Measurements from ENCODE around the gene WNT5B.

The WNT5B gene

DNA sequence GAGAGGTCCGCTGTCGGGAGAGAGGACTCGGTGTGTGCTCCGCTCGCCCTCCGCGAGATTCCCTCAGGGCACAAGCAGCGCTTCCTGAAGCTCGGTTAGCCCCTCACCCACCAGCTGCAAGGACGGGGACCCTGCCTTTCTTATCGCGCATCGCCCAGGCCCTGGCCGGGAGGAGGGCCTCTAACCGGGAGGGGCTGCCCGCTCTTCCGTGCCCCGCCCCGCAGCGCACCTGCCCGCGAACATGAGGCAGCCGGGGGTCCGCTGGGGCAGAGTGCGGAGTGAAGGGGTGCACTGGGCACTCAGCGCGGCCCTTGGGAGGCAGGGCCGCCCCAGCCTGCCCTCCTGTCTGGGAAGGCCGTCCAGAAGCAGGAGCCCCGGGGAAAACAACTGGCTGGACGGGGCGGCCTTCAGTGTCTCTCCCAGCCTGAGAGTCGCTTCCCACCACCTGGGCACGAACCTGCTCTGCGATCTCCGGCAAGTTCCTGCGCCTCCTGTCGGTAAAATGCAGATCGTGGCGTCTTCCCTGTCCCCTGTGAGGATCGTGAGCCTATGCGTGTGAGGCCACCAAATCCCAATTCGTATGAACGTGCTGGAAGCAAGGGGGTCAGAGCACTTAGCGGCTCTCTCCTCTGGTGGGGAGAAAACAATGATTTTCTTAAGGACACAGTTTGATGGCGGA lies 33.9 kb downstream of the WNT5B start:
- no peak for TF ChIP-seq GATA3 (IDR thresholded peaks at IDR 0.05; ENCODE audit: low read depth, low read length)

DNA sequence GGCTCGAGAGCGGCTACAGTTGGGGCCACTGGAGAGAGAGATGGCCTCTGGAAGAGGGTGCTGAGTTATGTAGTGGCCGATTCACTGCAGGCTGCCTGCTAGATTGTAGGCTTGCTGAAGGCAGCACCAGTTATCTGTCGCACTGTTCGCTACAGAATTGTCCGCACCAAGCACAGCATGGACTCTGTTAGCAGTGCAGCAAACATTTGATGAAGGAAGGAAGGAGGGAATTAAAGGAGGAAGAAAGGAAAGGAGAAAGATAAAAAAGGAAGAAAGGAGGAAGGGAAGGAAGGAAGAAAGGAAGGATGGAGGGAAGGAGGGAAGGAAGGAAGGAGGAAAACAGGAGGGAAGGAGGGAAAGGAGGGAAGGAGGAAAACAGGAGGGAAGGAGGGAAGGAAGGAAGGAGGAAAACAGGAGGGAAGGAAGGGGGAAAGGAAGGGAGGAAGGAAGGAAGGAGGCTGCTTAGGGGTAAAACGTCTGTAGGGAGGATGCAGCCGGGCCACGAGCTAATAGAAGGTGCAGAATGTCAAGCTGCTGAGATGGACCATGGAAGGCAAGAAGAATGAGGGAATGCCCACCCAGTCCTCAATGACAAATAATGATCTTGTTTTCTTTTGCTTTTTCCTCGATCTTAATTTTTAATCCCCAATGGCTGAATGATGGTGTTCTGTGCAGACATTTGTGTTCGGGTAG lies 34.6 kb downstream of the WNT5B start:
- TF ChIP-seq GATA3 (IDR thresholded peaks at IDR 0.05; ENCODE audit: low read depth, low read length), result no peak
- TF ChIP-seq GATA2 (IDR thresholded peaks at IDR 0.05; ENCODE audit: low read depth, low read length), result no peak

DNA sequence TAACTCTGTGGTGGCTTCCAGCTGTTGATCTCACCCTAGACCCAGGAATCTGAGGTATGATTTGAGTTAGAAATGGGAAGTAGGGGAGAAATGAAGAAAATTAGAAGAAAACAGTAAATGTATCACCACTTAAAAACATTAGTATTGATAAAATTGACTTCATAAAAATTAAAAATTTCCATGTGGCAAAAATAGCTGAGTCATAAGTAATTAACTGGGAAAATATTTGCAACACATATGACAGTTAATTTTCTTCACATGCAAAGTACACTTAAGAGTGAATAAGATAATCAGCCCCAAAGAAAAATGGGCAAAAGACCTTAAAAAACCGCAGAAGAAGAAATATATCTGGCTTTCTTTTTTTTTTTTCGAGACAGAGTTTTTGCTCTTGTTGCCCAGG lies 36.3 kb downstream of the WNT5B start:
- TF ChIP-seq GATA3 (IDR thresholded peaks at IDR 0.05; ENCODE audit: low read depth, low read length) (no peak), GATA2 (IDR thresholded peaks at IDR 0.05; ENCODE audit: low read depth, low read length) (no peak)

DNA sequence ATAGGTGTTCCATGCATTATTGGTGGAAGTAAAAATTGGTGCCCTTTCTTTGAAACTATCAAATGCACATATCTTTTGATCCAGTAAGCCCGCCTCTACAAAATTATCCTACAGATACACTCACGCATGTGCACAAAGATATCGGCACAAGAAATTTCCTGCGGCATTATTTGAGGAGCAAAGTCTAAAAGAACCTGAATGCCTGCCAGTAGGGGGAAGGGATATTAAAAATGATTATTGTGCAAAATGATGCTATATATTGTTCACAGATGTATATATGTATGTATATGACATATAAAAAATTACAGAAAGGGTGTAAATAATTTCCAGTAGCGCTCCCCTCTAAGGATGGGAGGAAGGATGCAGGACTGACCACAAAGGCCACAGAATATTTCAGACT lies 37.2 kb downstream of the WNT5B start:
- TF ChIP-seq GATA3 (IDR thresholded peaks at IDR 0.05; ENCODE audit: low read depth, low read length) (no peak), GATA2 (IDR thresholded peaks at IDR 0.05; ENCODE audit: low read depth, low read length) (no peak)

DNA sequence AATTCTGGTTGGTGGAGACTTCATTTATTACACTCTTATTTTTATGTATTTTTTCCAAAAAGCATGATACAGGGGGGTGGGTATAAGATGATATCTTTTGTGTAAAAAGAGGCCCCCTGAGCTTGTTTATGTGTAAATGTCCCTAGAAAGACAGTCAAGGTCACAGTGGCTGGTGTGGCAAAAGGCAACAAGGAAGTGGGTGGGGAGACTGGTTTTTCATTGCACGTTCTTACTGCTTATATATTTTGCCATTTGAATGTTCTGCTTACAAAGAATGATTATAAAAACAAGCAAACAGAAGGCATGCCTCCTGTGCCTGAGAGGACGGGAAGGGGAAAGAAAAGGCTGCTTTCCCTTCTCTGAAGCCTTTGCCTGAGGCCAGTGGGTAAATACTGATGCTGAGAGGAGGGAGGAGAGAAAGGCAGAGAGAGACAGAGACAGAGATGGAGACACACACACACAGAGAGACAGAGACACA lies 37.7 kb downstream of the WNT5B start:
- TF ChIP-seq GATA3 (IDR thresholded peaks at IDR 0.05; ENCODE audit: low read depth, low read length) (no peak), GATA2 (IDR thresholded peaks at IDR 0.05; ENCODE audit: low read depth, low read length) (no peak)

DNA sequence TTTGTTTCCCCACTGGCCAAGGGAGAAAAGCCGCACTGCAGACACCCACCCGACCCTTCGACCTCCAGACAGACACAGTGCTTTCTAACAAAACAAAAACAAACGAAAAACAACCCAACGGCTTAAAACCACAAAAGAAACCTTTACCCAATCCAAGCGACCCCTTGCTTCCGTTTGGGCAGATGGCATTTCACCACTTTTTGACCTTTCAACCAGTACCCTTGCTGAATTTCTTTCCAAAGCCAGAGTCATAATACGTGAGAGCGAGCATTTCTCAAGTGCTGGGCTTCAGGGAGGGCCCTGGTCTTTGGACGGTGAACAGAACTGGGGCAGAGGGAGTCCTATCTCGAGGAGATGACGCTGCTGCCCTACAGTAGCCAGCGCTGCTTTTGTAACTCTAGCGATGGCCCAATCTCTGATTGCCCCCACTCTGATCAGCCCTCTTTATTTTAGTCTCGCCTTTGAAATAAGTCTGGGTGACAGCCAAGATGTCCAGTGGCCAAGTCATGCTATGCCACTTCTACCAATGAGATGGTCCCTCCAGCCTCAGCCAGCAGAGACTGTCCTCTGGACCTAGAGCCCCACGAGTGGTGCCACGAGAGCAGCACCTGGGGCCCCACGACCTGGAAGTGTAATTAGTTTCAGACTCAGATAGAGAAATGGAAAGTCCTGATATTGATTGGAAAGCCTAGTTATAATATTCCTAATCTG lies 40.0 kb downstream of the WNT5B start:
- TF ChIP-seq GATA3 (IDR thresholded peaks at IDR 0.05; ENCODE audit: low read depth, low read length), result no peak
- no peak for TF ChIP-seq GATA2 (IDR thresholded peaks at IDR 0.05; ENCODE audit: low read depth, low read length)

DNA sequence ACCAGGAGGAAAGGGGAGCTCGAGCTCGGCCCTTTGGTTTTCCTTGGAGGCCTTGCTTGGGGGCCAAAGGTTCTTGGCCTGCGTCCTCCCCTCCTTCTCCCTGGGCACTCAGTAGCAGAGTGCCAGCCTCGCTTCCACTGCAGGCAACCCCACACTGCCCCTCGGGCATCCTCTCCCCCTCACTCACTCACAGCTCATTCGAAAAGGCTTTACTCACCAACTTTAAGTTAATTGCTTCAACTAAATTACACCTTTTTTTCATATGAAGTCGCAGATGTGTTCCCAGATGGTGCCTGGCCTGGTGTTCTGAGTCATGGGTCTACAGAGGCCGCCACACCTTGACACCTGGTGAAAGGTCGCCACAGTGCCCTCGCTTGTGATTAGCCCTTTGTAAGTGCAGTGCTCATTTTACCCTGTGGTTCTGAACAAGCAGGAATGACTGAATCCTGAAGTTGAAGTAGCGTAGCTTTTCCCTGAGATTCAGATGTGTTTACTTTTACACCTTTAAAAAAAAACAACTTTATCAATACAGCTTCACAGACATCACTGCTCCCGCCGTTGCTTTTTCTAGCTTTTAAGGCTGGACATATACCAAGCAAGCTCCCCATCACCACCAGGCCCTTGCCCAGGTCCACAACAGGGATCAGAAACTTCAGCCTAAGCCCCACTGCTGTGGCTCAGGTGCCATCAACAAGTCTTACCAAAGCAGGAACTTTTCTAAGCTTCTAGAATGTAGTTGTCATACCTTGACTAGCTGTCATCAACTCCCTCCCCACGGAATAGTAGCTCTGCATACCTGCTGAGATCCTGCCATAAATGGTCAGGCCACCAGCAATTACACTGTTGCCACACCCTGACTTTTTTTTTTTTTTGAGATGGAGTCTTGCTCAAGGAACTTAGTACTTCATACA lies 41.6 kb downstream of the WNT5B start:
- TF ChIP-seq GATA2 (IDR thresholded peaks at IDR 0.05; ENCODE audit: low read depth, low read length), result no peak
- no peak for TF ChIP-seq GATA3 (IDR thresholded peaks at IDR 0.05; ENCODE audit: low read depth, low read length)

DNA sequence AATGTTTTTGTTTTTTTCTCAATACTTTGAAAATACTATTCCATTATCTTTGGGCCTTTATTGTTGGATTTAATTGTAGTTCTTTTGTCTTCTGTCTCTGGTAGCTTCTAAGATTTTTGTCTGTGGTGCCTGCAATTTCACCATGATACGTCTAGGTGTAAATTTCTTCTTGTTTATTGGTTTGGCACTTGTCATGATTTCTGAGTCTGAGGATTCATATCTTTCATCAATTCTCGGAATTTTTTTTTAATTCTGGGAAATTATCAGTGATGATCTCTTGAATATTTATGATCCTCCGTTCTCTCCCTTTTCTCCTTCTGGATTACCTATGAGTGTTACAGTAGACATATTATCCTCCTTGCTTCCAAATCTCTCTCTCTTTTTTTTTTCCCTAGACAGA lies 47.0 kb downstream of the WNT5B start:
- no peak for TF ChIP-seq GATA3 (IDR thresholded peaks at IDR 0.05; ENCODE audit: low read depth, low read length)
- TF ChIP-seq GATA2 (IDR thresholded peaks at IDR 0.05; ENCODE audit: low read depth, low read length), result no peak

DNA sequence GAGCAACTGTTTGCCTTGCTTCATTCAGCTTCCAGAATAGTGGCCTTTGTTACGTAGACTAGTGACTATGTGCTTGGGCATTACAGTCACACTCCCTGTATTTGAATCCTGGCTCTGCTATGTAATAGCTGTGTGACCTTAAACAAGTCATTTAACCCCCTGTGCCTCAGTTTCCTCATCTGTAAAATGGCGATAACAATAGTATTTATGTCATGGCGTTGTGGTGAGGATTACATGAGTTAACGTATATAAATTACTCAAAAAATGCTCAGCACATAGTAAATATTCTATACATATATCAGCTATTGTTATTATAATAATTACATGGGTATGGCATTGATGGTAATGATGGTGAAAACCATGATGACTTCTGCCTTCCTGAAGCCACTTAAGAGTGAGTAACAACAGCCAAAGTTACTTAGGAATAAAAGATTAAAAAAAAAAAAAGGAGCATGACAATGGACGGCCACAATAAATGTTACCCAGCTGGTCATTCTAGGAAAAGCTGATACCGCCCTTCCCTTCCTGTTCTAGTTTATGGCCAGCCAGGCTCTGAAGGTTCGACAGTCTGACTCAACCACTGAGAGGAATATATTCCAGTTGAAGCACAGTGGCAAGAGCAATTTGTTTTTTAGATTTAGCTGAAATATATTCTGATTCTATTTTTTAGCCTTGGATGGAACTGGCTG lies 51.9 kb downstream of the WNT5B start:
- TF ChIP-seq GATA2 (IDR thresholded peaks at IDR 0.05; ENCODE audit: low read depth, low read length), result no peak
- no peak for TF ChIP-seq GATA3 (IDR thresholded peaks at IDR 0.05; ENCODE audit: low read depth, low read length)

DNA sequence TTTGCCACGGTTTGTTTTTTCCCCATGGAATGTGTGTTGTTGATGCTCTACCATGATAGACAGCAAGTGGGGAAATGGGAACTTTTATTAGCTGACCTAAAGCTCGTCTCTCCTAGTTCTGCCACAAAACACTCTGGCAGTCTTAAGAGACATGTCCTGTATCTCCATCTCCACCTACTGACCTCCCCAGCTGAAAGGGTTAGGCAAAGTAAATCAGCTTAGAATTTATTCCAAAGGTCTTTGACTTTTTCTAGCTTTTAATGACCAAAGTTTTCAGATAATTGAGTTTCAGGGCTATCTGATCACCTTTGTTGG lies 52.4 kb downstream of the WNT5B start:
- TF ChIP-seq GATA3 (IDR thresholded peaks at IDR 0.05; ENCODE audit: low read depth, low read length) (no peak), GATA2 (IDR thresholded peaks at IDR 0.05; ENCODE audit: low read depth, low read length) (no peak)

DNA sequence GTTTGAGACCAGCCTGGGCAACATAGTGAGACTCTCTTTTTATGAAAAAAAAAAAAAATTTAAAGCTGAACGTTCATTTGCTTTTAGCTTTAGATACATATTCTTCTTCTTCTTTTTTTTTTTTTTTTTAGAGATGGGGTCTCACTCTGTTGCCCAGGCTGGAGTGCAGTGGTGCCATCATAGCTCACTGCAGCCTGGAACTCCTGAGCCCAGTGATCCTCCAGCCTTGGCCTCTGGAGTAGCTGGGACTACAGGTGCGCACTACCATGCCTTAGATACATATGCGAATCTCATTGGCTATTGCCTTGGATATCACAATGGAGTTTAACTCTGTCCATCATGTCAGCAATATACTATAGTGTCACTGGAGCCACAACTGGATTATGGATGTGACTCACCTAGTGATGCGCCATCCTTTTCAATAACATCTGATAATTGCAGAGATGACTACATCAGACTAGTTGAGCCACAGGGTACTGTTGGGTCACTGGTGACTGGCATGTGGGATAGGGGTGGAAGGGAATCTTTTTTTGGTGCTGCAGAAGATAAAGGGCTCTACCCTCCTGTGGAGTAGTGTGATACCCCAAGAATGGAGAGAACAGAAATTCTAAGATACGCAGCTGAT lies 59.2 kb downstream of the WNT5B start:
- TF ChIP-seq GATA3 (IDR thresholded peaks at IDR 0.05; ENCODE audit: low read depth, low read length), result no peak
- TF ChIP-seq GATA2 (IDR thresholded peaks at IDR 0.05; ENCODE audit: low read depth, low read length), result no peak

DNA sequence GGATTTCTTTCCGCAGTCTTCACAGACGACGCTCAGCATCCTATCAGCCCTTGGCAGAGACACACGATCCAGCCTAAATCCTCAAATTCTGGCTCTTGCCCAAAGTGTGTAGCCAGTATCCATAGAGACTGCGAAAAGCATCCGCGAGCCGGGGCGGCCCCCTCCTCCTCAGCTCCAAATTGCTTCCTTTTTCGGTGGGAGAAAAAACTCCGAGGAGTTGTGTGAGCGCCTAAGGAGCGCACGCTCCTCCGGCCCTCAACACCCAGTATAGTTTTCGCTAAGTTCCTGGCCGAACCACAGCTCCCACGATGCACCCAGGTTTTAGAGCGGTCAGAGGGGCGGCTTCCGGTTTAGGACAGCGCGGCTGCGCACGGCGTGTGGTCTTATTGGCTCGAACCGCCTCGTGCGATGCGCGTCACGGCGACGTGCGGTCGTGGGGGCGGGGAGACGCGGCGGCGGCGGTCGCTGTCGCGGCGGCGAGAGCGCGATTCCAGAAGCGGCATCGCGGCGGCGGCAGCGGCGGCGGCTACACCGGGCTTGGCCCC lies 61.6 kb downstream of the WNT5B start, which contains the start of gene ADIPOR2:
Gene ADIPOR2 (plus strand): TSS at position 493 of the 545 bp plus-strand sequence. CDS start 63,274 bp downstream, outside the sequence.
- no peak for TF ChIP-seq GATA3 (IDR thresholded peaks at IDR 0.05; ENCODE audit: low read depth, low read length)
- no peak for TF ChIP-seq GATA2 (IDR thresholded peaks at IDR 0.05; ENCODE audit: low read depth, low read length)
